ENCODE data around the gene ZNHIT1. TPM values are rescaled to one million over a fixed set of nuclear protein-coding genes. Genes with fewer than 3 reads are reported as not detected.
A peak's percentile ranks its signal among the peaks of the same experiment; 100 is the strongest.

Gene ZNHIT1
- polyA plus RNA-seq, 1 donor (not counting 4 experiments of a cell fraction or from before 2014, with no cell fraction given), result 46.4 TPM

- H3K27ac ChIP-seq (ENCODE audit: control insufficient read depth, insufficient read depth, low read length), result no peak overlapping the region
- H3K27me3 ChIP-seq (ENCODE audit: control insufficient read depth, extremely low read depth, insufficient read depth, low read length), result peaks cover 89% of the 10 kb centered on the region
- FAIRE-seq (no peak), DNase-seq (ENCODE audit: low read depth, low spot score) (no peak)
- peaks cover 19% of the 10 kb centered on the region for H3K4me1 ChIP-seq (ENCODE audit: control insufficient read depth, extremely low read depth, insufficient read depth, low read length)
- no peak overlapping the region for H3K9ac ChIP-seq (ENCODE audit: control insufficient read depth, extremely low read depth, insufficient read depth, low read length)
- H3K9me3 ChIP-seq (ENCODE audit: control insufficient read depth, low read depth, low read length), result no peaks in the 10 kb centered on the region
- dilution Hi-C loops (cut with MboI; ENCODE audit: extremely low pct_ligation_motif_present, low sequenced_read_pairs), result no loop called here
- peak overlapping the region in 1 of 3 experiments; percentile 7 for H3K4me3 ChIP-seq (ENCODE audit: control insufficient read depth in 2 of 3, extremely low read depth in 1 of 3, insufficient read depth in 2 of 3, low read depth in 1 of 3, low read length in 3 of 3)
- H4K20me1 ChIP-seq (ENCODE audit: control insufficient read depth, extremely low read depth, insufficient read depth, low read length), result no peaks in the 10 kb centered on the region
- no peaks in the 10 kb centered on the region for H3K36me3 ChIP-seq (ENCODE audit: control insufficient read depth in 2 of 2, extremely low read depth in 1 of 2, insufficient read depth in 2 of 2, low read length in 2 of 2)
- no peak overlapping the region for H2AFZ ChIP-seq (ENCODE audit: control insufficient read depth, low read length)
- H3K79me2 ChIP-seq (ENCODE audit: control insufficient read depth, insufficient read depth, low read length), result no peaks in the 10 kb centered on the region
- peak overlapping the region; percentile 58 for H3K4me2 ChIP-seq (ENCODE audit: control insufficient read depth, extremely low read depth, insufficient read depth, low read depth, low read length)
- no peaks in the 10 kb centered on the region for H3K9me1 ChIP-seq (ENCODE audit: control insufficient read depth, extremely low read depth, insufficient read depth, low read length)
- TF ChIP-seq, protein P1, sequence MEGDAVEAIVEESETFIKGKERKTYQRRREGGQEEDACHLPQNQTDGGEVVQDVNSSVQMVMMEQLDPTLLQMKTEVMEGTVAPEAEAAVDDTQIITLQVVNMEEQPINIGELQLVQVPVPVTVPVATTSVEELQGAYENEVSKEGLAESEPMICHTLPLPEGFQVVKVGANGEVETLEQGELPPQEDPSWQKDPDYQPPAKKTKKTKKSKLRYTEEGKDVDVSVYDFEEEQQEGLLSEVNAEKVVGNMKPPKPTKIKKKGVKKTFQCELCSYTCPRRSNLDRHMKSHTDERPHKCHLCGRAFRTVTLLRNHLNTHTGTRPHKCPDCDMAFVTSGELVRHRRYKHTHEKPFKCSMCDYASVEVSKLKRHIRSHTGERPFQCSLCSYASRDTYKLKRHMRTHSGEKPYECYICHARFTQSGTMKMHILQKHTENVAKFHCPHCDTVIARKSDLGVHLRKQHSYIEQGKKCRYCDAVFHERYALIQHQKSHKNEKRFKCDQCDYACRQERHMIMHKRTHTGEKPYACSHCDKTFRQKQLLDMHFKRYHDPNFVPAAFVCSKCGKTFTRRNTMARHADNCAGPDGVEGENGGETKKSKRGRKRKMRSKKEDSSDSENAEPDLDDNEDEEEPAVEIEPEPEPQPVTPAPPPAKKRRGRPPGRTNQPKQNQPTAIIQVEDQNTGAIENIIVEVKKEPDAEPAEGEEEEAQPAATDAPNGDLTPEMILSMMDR (optimal IDR thresholded peaks at IDR 0.05 in 1 of 3, IDR thresholded peaks at IDR 0.05 in 1 of 3, conservative IDR thresholded peaks at IDR 0.05 in 1 of 3; ENCODE audit: extremely low read depth in 1 of 3, insufficient read depth in 2 of 3, low read length in 3 of 3), result no peak
- no peak for TF ChIP-seq EZH2 (IDR thresholded peaks at IDR 0.05; ENCODE audit: low read length)
Measured at GRCh38 chr7:101173752-101174244, 44.2 kb upstream of the ZNHIT1 start.

GRCh38 chr7:101174322-101174854 lies 43.6 kb upstream of the ZNHIT1 start:
- Histone ChIP-seq H2AFZ (ENCODE audit: control insufficient read depth, low read length) (no peak overlapping the region), H3K4me1 (ENCODE audit: control insufficient read depth, extremely low read depth, insufficient read depth, low read length) (peaks cover 13% of the 10 kb centered on the region), H3K36me3 (ENCODE audit: control insufficient read depth in 2 of 2, extremely low read depth in 1 of 2, insufficient read depth in 2 of 2, low read length in 2 of 2) (no peaks in the 10 kb centered on the region), H3K4me3 (ENCODE audit: control insufficient read depth in 2 of 3, extremely low read depth in 1 of 3, insufficient read depth in 2 of 3, low read depth in 1 of 3, low read length in 3 of 3) (peak overlapping the region in 1 of 3 experiments; percentile 7), H3K4me2 (ENCODE audit: control insufficient read depth, extremely low read depth, insufficient read depth, low read depth, low read length) (peak overlapping the region; percentile 58), H3K9me3 (ENCODE audit: control insufficient read depth, low read depth, low read length) (no peaks in the 10 kb centered on the region), H3K79me2 (ENCODE audit: control insufficient read depth, insufficient read depth, low read length) (no peaks in the 10 kb centered on the region), H3K9ac (ENCODE audit: control insufficient read depth, extremely low read depth, insufficient read depth, low read length) (no peak overlapping the region), H3K27ac (ENCODE audit: control insufficient read depth, insufficient read depth, low read length) (no peak overlapping the region), H3K9me1 (ENCODE audit: control insufficient read depth, extremely low read depth, insufficient read depth, low read length) (no peaks in the 10 kb centered on the region), H3K27me3 (ENCODE audit: control insufficient read depth, extremely low read depth, insufficient read depth, low read length) (peaks cover 88% of the 10 kb centered on the region), H4K20me1 (ENCODE audit: control insufficient read depth, extremely low read depth, insufficient read depth, low read length) (no peaks in the 10 kb centered on the region)
- DNase-seq (ENCODE audit: low read depth, low spot score) (no peak), FAIRE-seq (no peak)
- TF ChIP-seq, protein P1 (optimal IDR thresholded peaks at IDR 0.05 in 1 of 3, IDR thresholded peaks at IDR 0.05 in 1 of 3, conservative IDR thresholded peaks at IDR 0.05 in 1 of 3; ENCODE audit: extremely low read depth in 1 of 3, insufficient read depth in 2 of 3, low read length in 3 of 3), result no peak
- TF ChIP-seq EZH2 (IDR thresholded peaks at IDR 0.05; ENCODE audit: low read length), result peak; percentile 58
- dilution Hi-C loops (cut with MboI; ENCODE audit: extremely low pct_ligation_motif_present, low sequenced_read_pairs), result no loop called here
